GM18951 (cell line): ENCODE data around the gene PROP1.
"Not testable (repeated sequence)": the region's sequence is repeated elsewhere in the genome, so short reads cannot be mapped to it uniquely, and the experiment has no call there.

ENCODE experiments used
- POLR2A ChIP-seq: IDR thresholded peaks from 4 replicates; pipeline ENCODE4 v1.6.1; 2011; ENCODE audit warnings: mild to moderate bottlenecking; ENCODE audit not compliant: insufficient read length, insufficient read depth; ENCODE audit errors: extremely low read depth
- in situ Hi-C: fragments of 300-500 bp; cut with MboI; formaldehyde crosslinking; loops from one replicate; pipeline ENCODE4 v1.12.0; 2022; ENCODE audit warnings: low sequenced_read_pairs, mixed read lengths, inconsistent platforms; ENCODE audit not compliant: unreplicated experiment

The PROP1 gene

DNA sequence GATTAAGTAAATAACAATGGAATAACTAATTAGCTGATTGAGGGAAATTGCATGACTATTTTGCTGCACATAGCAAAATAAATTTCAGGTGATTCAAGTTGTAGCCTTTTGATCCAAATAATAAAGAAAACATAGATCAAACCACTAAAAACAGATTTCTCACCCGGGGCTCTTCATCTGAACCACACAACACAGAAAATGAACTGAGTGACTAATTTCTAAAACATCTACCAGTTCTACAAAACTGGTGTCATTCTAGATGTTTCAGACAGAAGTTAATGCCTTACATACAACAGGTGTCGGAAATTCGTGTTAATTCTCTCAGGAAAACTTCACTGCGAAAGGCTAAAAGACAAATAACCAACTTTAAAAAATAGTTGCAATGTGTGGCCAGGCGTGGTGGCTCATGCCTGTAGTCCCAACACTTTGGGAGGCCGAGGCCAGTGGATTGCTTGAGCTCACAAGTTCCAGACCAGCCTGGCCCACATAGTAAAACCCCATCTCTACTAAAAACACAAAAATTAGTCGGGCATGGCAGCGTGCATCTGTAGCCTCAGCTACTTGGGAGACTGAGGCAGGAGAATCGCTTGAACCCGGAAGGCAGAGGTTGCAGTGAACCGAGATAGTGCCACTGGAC lies 6.9 kb downstream of the PROP1 start:
- in situ Hi-C loops = no loop called here
- no peak for TF ChIP-seq POLR2A

DNA sequence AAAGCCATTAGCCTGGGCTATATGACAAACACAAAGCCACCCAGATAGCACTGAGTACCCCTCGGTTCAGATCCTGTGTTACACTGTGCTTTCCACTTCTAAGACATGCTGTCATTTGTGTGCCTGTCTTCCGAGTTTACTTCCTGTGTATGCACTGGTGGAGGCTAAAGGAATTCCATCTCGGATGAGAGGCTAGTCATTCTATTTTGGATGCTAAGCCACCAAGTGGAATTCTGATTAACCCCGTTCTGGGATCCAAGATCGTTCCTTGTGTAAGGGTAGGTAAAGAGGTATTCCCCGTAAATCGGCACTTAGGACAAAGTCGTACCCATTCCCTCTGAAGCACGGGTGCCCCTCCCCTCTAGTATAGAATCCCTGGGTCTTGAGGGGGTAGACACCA lies 8.7 kb downstream of the PROP1 start:
- in situ Hi-C loops = no loop called here
- no peak for TF ChIP-seq POLR2A

- no peak for TF ChIP-seq POLR2A
- in situ Hi-C loops = no loop called here
These were observed 10.5 kb downstream of the PROP1 start for GRCh38 chr5:177985430-177986040.

GRCh38 chr5:177984584-177985206 lies 11.3 kb downstream of the PROP1 start:
- in situ Hi-C loops = no loop called here
- no peak for TF ChIP-seq POLR2A

DNA sequence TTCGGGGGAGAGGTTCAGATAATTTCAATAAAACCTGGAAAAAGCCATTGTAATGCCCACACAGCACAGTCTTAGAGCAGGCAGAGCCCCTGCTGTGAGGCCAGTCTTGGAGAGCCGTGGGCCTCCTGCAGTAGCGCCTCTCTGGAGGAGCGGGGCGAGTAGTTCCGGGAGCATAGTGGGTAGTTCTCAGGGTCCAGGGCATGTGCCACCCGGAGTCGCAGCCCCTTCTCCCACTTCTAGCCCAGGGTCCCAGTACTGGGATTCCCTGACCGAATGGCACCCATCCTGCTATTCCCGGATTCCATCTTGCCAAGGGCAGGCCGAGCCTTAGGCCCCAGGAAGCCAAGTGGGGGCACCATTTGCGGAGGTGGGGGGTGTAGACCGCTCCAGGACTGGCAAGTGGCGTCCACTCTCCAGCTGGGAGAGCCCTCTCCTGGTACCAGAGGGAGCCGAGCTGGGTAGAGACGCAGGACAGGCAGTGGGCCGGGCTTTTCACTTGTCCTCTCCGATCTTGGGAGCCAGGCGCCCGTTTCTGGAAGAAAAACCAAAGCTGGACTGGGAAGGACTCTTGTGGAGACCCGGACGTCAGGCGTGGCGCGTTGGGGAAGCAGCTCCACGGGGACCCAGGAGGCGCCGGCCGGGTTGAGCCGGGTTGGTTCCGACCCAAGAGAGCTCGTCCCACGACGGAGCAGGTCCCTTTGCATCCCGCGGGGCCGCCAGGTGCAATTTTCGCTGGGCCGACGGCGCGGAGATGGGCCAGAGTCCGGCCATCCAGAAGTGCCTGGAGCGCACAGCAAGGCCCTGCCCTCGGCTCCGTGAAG lies 12.1 kb downstream of the PROP1 start:
- in situ Hi-C loops = no loop called here
- no peak for TF ChIP-seq POLR2A

DNA sequence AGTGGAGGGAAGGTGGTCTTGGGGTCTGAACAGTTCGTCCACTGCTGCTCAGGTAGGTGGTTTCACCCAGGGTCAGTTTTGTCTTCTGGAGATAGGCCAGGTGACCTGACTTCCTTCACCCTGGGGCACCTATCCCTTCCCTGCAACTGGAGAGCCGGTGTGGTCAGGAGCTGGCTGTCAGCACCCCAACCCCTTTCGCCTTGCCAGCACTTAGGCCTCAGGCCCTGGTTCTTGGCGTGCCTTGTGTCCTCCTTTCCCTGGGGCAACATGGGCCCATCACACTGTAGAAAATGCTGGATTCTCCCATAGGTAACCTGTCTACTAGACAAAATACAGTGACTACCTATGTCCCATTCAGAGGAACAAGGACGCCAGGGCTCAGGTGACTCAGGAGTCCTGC lies 13.1 kb downstream of the PROP1 start:
- in situ Hi-C loops = no loop called here

DNA sequence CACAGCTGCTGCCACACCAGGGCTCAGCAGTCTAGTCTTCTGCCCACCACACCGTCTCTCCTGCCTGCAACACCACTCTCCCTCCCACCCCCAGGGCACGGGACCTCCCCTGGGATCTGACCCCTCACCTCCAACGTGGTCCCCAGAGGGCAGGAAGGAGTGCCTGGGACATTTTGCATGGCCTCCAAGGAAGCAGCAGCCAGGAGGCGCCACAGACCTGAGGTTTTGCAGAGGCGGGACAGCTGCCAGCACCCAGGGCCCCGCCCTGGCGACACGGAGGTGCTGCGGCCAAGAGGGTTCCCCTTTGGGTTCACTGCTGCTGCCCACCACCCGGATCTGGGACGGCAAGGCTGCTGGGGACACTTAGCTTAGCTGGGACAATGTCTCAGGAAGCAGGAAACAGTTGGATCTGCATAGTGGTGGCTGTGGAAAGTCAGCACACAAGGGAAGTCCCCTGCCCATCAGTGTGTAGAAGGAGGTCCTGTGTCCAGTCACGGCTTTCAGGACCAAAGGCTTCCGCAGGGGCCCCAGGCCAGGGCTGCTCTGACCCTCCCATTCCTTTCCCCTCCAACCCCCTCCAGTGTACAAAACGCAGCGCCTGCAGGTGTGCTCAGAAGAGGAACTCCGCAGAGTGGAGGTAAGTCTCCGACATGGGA lies 13.8 kb downstream of the PROP1 start:
- in situ Hi-C loops = no loop called here
- no peak for TF ChIP-seq POLR2A

More for the DNA sequence above, 13.1 kb downstream of the PROP1 start:
- no peak for TF ChIP-seq POLR2A

GRCh38 chr5:177981296-177982071 lies 14.6 kb downstream of the PROP1 start:
- in situ Hi-C loops = no loop called here
- TF ChIP-seq POLR2A = no peak

DNA sequence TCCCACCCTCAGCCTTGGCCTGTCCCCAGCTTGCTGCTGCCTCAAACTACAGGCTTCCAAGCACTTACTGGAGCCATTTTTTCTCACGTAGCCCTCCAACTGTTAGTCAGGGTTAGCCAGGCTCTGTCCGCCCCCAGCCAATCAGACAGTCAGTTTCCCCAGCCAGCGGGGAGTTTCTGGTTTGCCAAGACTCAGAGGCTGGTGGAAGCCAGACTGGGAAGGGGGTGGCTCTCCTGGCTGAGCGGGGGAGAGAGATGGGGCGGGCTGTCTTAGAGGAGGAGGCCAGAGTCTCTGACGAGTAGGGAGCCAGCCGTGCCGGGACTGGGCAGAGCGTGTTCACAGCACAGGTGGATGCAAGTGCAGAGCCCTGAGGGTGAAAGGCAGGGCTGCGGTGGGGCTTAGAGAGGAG lies 15.3 kb downstream of the PROP1 start:
- in situ Hi-C loops = no loop called here
- no peak for TF ChIP-seq POLR2A

GRCh38 chr5:177977600-177977999 lies 18.4 kb downstream of the PROP1 start:
- in situ Hi-C loops = not testable (repeated sequence)

DNA sequence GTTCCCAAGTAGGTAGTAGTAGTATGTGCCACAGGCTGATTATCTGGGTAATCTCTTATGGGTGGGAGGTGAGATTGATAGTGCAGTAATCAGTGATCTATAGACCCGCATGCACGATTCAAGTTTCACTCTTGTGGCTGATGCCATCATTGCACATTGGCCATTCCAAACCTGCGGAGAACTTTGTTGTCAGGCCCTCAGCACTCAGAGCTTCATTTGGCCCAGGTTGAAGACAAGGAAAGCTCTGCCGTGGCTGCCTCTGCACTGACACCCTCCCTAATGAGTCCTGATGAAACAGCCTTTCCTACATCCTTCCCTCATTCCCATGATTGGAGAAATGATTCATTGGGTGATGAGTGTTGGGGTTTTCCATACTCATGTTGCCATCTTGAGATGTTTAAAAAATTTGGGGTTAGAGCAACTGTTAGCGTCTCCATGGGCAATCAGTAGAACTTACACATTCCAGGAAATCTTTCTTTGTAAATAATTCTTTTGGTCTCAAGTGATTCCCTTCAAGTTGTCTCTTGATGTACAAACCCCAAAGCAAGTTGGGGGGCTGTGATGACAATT lies 22.9 kb downstream of the PROP1 start:
- in situ Hi-C loops = no loop called here
- TF ChIP-seq POLR2A = no peak

- in situ Hi-C loops = no loop called here
- TF ChIP-seq POLR2A = no peak
These were observed 23.4 kb downstream of the PROP1 start for GRCh38 chr5:177972613-177973012.

- in situ Hi-C loops = not testable (repeated sequence)
These were observed 24.0 kb downstream of the PROP1 start for GRCh38 chr5:177972014-177972413.
